Keratinocyte (primary cell): Measurements from ENCODE around the gene AUP1. TPM values are rescaled to one million over a fixed set of nuclear protein-coding genes. Genes with fewer than 3 reads are reported as not detected.
A peak's percentile ranks its signal among the peaks of the same experiment; 100 is the strongest.

Experiments
- DNase-seq: peaks from one replicate; pipeline ENCODE4 v3.0.0-alpha.2; 2011; ENCODE audit warnings: low read depth, missing footprints, low spot score
- FAIRE-seq: peaks from 2 replicates; lab custom pipeline; 2011; peaks lifted over from hg19 to GRCh38; lab: Jason Lieb, UNC
- H2AFZ ChIP-seq: 2 replicates; pipeline ENCODE4 v1.6.0; 2012; ENCODE audit warnings: low read length, control low read depth, inconsistent platforms; ENCODE audit not compliant: control insufficient read depth
- H3K27ac ChIP-seq: 2 replicates; pipeline ENCODE4 v1.5.1; 2011; ENCODE audit warnings: low read length; ENCODE audit not compliant: control insufficient read depth, insufficient read depth
- H3K27me3 ChIP-seq: 3 replicates; pipeline ENCODE4 v1.6.0; 2011; ENCODE audit warnings: low read length; ENCODE audit not compliant: control insufficient read depth, insufficient read depth; ENCODE audit errors: extremely low read depth
- H3K36me3 ChIP-seq, 2 experiments: 2 replicates in 1 of 2; 3 replicates in 1 of 2; pipeline ENCODE4 v1.5.1; 2011; ENCODE audit warnings: low read length in 2 of 2, mild to moderate bottlenecking in 1 of 2; ENCODE audit not compliant: control insufficient read depth in 2 of 2, insufficient read depth in 2 of 2; ENCODE audit errors: extremely low read depth in 1 of 2
- H3K4me1 ChIP-seq: 3 replicates; pipeline ENCODE4 v1.5.1; 2011; ENCODE audit warnings: low read length; ENCODE audit not compliant: control insufficient read depth, insufficient read depth; ENCODE audit errors: extremely low read depth
- H3K4me2 ChIP-seq: 3 replicates; pipeline ENCODE4 v1.6.0; 2011; ENCODE audit warnings: low read depth, low read length; ENCODE audit not compliant: control insufficient read depth, insufficient read depth; ENCODE audit errors: extremely low read depth
- H3K4me3 ChIP-seq, 3 experiments: fragments of 200-600 bp in 1 of 3; sonication (generic) in 1 of 3; 2 replicates in 2 of 3; 3 replicates in 1 of 3; pipeline ENCODE4 v1.5.1; 2011 to 2016; ENCODE audit warnings: low read length in 3 of 3, mild to moderate bottlenecking in 3 of 3, control low read depth in 2 of 3, inconsistent platforms in 1 of 3, low read depth in 1 of 3, mixed read lengths in 1 of 3, mixed run types in 1 of 3, moderate library complexity in 1 of 3; ENCODE audit not compliant: control insufficient read depth in 2 of 3, insufficient read depth in 2 of 3; ENCODE audit errors: extremely low read depth in 1 of 3
- H3K79me2 ChIP-seq: 2 replicates; pipeline ENCODE4 v1.6.0; 2012; ENCODE audit warnings: low read length; ENCODE audit not compliant: control insufficient read depth, insufficient read depth
- H3K9ac ChIP-seq: 3 replicates; pipeline ENCODE4 v1.6.0; 2011; ENCODE audit warnings: low read length; ENCODE audit not compliant: control insufficient read depth, insufficient read depth; ENCODE audit errors: extremely low read depth
- H3K9me1 ChIP-seq: 3 replicates; pipeline ENCODE4 v1.6.0; 2011; ENCODE audit warnings: low read length; ENCODE audit not compliant: control insufficient read depth, insufficient read depth; ENCODE audit errors: extremely low read depth
- H3K9me3 ChIP-seq: 2 replicates; pipeline ENCODE4 v1.5.1; 2012; ENCODE audit warnings: low read depth, low read length; ENCODE audit not compliant: control insufficient read depth
- H4K20me1 ChIP-seq: 3 replicates; pipeline ENCODE4 v1.6.0; 2011; ENCODE audit warnings: low read length; ENCODE audit not compliant: control insufficient read depth, insufficient read depth; ENCODE audit errors: extremely low read depth
- CTCF ChIP-seq, 3 experiments: IDR thresholded peaks in 1 of 3; conservative IDR thresholded peaks in 1 of 3; optimal IDR thresholded peaks in 1 of 3; 2 replicates in 2 of 3; 3 replicates in 1 of 3; pipeline versions ENCODE3 to v1.5.1; 2011; ENCODE audit warnings: low read length in 3 of 3, mild to moderate bottlenecking in 3 of 3, moderate library complexity in 2 of 3, control low read depth in 1 of 3, inconsistent platforms in 1 of 3; ENCODE audit not compliant: insufficient read depth in 2 of 3; ENCODE audit errors: extremely low read depth in 1 of 3
- EZH2 ChIP-seq: IDR thresholded peaks from one replicate; pipeline ENCODE4 v1.6.1; 2012; ENCODE audit warnings: inconsistent platforms, mild to moderate bottlenecking, low read length, moderate library complexity
- dilution Hi-C: fragments of 300-500 bp; cut with MboI; formaldehyde crosslinking; loops from one replicate; pipeline ENCODE4 v1.7.0; 2020; ENCODE audit warnings: low sequenced_read_pairs; ENCODE audit not compliant: extremely low pct_ligation_motif_present
- polyA plus RNA-seq, 5 experiments: library from polyadenylated mRNA; depleted of rRNA in 3 of 5; stranded (reverse) in 3 of 5; stranded (forward) in 1 of 5; unstranded in 1 of 5; fragments of >200 nt; gene quantifications; 1 replicate in 1 of 5; 2 replicates in 3 of 5; 3 replicates in 1 of 5; pipeline versions ENCODE4 v1.2.1 to v1.2.3, GENCODE V29; 2011 to 2012; ENCODE audit warnings: missing spikeins in 2 of 5, low read depth in 1 of 5, low replicate concordance in 1 of 5

The AUP1 gene
- polyA plus RNA-seq, 1 donor (not counting 4 experiments of a cell fraction or from before 2014, with no cell fraction given) = 94.9 TPM

- Histone ChIP-seq H3K27ac (no peak overlapping the region), H4K20me1 (no peaks in the 10 kb centered on the region), H3K4me3 (no peak overlapping the region), H3K27me3 (no peaks in the 10 kb centered on the region), H3K36me3 (no peaks in the 10 kb centered on the region), H3K9me1 (peaks cover 4% of the 10 kb centered on the region), H3K79me2 (no peaks in the 10 kb centered on the region), H3K4me2 (no peak overlapping the region), H3K9me3 (no peaks in the 10 kb centered on the region), H2AFZ (no peak overlapping the region), H3K4me1 (peaks cover 12% of the 10 kb centered on the region), H3K9ac (no peak overlapping the region)
- no peak for DNase-seq
- no peak for FAIRE-seq
- TF ChIP-seq EZH2 (no peak), CTCF (optimal IDR thresholded peaks at IDR 0.05 in 1 of 3, IDR thresholded peaks at IDR 0.05 in 1 of 3, conservative IDR thresholded peaks at IDR 0.05 in 1 of 3; ENCODE audit: extremely low read depth in 1 of 3, insufficient read depth in 2 of 3, low read length in 3 of 3) (no peak)
- dilution Hi-C loops = no loop called here
Observed at GRCh38 chr2:74538881-74539339, 9.4 kb upstream of the AUP1 start.

GRCh38 chr2:74537140-74537539 is 7.6 kb upstream of the AUP1 start:
- H3K27me3 ChIP-seq = no peaks in the 10 kb centered on the region
- peaks cover 0 to 8% of the 10 kb centered on the region in 2 experiments for H3K36me3 ChIP-seq
- H3K79me2 ChIP-seq = no peaks in the 10 kb centered on the region
- no peak overlapping the region for H3K4me3 ChIP-seq
- H3K4me1 ChIP-seq = peaks cover 12% of the 10 kb centered on the region
- DNase-seq (peak; percentile 67), FAIRE-seq (peak; percentile 84)
- H3K9me1 ChIP-seq = peaks cover 4% of the 10 kb centered on the region
- H3K4me2 ChIP-seq = peak overlapping the region; percentile 47
- H2AFZ ChIP-seq = peak overlapping the region; percentile 50
- H3K27ac ChIP-seq = no peak overlapping the region
- no peaks in the 10 kb centered on the region for H4K20me1 ChIP-seq
- dilution Hi-C loops = no loop called here
- no peaks in the 10 kb centered on the region for H3K9me3 ChIP-seq
- TF ChIP-seq EZH2 (no peak), CTCF (optimal IDR thresholded peaks at IDR 0.05 in 1 of 3, IDR thresholded peaks at IDR 0.05 in 1 of 3, conservative IDR thresholded peaks at IDR 0.05 in 1 of 3; ENCODE audit: extremely low read depth in 1 of 3, insufficient read depth in 2 of 3, low read length in 3 of 3) (no peak)
- no peak overlapping the region for H3K9ac ChIP-seq
